ENCODE results near the gene PARD3B.

GRCh38 chr2:204775766-204776165, 230.5 kb downstream of the PARD3B start:
- TF ChIP-seq, protein P1, sequence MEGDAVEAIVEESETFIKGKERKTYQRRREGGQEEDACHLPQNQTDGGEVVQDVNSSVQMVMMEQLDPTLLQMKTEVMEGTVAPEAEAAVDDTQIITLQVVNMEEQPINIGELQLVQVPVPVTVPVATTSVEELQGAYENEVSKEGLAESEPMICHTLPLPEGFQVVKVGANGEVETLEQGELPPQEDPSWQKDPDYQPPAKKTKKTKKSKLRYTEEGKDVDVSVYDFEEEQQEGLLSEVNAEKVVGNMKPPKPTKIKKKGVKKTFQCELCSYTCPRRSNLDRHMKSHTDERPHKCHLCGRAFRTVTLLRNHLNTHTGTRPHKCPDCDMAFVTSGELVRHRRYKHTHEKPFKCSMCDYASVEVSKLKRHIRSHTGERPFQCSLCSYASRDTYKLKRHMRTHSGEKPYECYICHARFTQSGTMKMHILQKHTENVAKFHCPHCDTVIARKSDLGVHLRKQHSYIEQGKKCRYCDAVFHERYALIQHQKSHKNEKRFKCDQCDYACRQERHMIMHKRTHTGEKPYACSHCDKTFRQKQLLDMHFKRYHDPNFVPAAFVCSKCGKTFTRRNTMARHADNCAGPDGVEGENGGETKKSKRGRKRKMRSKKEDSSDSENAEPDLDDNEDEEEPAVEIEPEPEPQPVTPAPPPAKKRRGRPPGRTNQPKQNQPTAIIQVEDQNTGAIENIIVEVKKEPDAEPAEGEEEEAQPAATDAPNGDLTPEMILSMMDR (conservative IDR thresholded peaks at IDR 0.05): no peak
- TF ChIP-seq EZH2 (IDR thresholded peaks at IDR 0.05; ENCODE audit: low read depth): no peak

Data from PC-9 (cell line).